ENCODE measurements around the gene LIN28B.
A peak's percentile ranks its signal among the peaks of the same experiment; 100 is the strongest.

Gene LIN28B

GRCh38 chr6:104956731-104957294, at the start of gene LIN28B:
Gene LIN28B, plus strand, starts transcription at chr6:104957107. Its CDS starts 144 bp downstream, at chr6:104957251.
- DNase-seq (ENCODE audit: insufficient read length, low spot score) (no peak), FAIRE-seq (no peak)
- TF ChIP-seq CTCF (IDR thresholded peaks at IDR 0.05; ENCODE audit: insufficient read depth, missing control alignments): no peak

- TF ChIP-seq CTCF (IDR thresholded peaks at IDR 0.05; ENCODE audit: insufficient read depth, missing control alignments): no peak
- no peak for FAIRE-seq
- no peak for DNase-seq (ENCODE audit: insufficient read length, low spot score)
Measured at GRCh38 chr6:104908031-104908887, 48.6 kb upstream of the LIN28B start.

- no peak for FAIRE-seq
- no peak for TF ChIP-seq CTCF (IDR thresholded peaks at IDR 0.05; ENCODE audit: insufficient read depth, missing control alignments)
- no peak for DNase-seq (ENCODE audit: insufficient read length, low spot score)
Measured at GRCh38 chr6:104908888-104909525, 47.9 kb upstream of the LIN28B start.

GRCh38 chr6:104921896-104922295, 35.0 kb upstream of the LIN28B start:
- FAIRE-seq (peak; percentile 41), DNase-seq (ENCODE audit: insufficient read length, low spot score) (no peak)
- no peak for TF ChIP-seq CTCF (IDR thresholded peaks at IDR 0.05; ENCODE audit: insufficient read depth, missing control alignments)

- no peak for DNase-seq (ENCODE audit: insufficient read length, low spot score)
- no peak for FAIRE-seq
- no peak for TF ChIP-seq CTCF (IDR thresholded peaks at IDR 0.05; ENCODE audit: insufficient read depth, missing control alignments)
Measured at GRCh38 chr6:104928141-104928540, 28.8 kb upstream of the LIN28B start.

GRCh38 chr6:104929353-104929752, 27.6 kb upstream of the LIN28B start:
- TF ChIP-seq CTCF (IDR thresholded peaks at IDR 0.05; ENCODE audit: insufficient read depth, missing control alignments): no peak
- DNase-seq (ENCODE audit: insufficient read length, low spot score) (no peak), FAIRE-seq (no peak)

Data from D721Med (cell line).